Activated naive CD8-positive, alpha-beta T cell (primary cell): ENCODE data around the gene MED23.

Source experiments
- H3K27ac Mint-ChIP-seq: one replicate; pipeline ENCODE4 v1.8.0; 2021; ENCODE audit warnings: mixed read lengths
- H3K27me3 Mint-ChIP-seq: one replicate; pipeline ENCODE4 v1.8.0; 2021; ENCODE audit warnings: mixed read lengths
- H3K36me3 Mint-ChIP-seq: one replicate; pipeline ENCODE4 v1.8.0; 2021; ENCODE audit warnings: mixed read lengths
- H3K4me1 Mint-ChIP-seq: one replicate; pipeline ENCODE4 v1.8.0; 2021; ENCODE audit warnings: low read depth, mixed read lengths
- H3K4me3 Mint-ChIP-seq: one replicate; pipeline ENCODE4 v1.8.0; 2021; ENCODE audit warnings: mild to moderate bottlenecking, mixed read lengths
- H3K9me3 Mint-ChIP-seq: one replicate; pipeline ENCODE4 v1.8.0; 2021; ENCODE audit warnings: low read depth, mixed read lengths

Gene MED23

DNA sequence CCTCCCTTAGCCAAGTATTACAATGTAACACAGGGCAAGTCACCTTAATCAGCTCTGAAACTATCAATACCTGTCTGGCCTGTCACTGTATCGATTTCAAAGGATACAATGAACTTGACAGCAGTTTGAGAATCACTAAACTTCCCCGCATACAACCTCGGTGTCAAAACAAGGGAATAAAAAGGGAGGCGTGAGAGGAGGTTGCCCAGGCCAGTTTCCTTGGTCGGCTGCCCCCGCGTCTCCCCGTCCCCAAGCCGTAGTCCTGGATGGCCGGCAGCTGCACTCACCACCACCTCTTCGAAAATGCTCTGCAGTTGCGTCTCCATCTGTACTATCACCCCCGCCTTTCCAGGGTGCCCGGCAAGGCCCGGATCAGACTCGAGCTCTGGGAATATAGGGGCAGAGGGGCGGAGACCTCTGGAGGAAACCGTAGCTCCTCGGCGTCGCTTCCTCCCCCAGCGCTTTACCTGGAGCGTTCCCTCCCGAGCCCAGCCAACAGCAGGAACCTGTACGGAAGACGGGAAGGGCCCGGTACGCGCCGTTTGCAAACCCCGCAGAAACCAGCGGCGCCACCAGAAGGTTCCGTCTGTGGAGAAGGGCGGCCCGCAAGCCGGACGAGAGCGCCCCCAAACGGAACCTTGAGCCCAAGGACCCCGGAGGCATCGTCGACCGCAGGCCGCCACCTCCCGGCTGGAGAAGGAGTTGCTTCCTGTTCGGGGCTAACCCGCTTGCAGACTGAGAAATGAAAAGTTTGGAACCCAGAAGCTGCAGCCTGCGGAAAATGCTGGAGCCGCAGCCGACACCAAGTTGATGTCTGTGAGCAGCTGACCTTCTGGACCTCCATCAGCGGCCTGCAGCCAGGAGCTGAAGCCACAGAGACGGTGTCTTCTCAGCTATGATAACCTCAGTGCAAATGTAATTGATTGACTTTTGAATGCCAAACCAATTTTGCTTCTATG, at the start of gene MED23:
Gene MED23, minus strand, starts transcription at position 519 of the 959 bp plus-strand sequence. Its CDS starts 193 bp downstream, at position 326.
- no peaks in the 10 kb centered on the region for H3K27me3 Mint-ChIP-seq
- no peaks in the 10 kb centered on the region for H3K36me3 Mint-ChIP-seq
- peak within 1 kb of the TSS; percentile 98 for H3K4me3 Mint-ChIP-seq
- H3K4me1 Mint-ChIP-seq = peaks cover 37% of the 10 kb centered on the region
- no peaks in the 10 kb centered on the region for H3K9me3 Mint-ChIP-seq
- peak within 1 kb of the TSS; percentile 91 for H3K27ac Mint-ChIP-seq

GRCh38 chr6:131673184-131673583, 45.1 kb upstream of the MED23 start:
- H3K27ac Mint-ChIP-seq = no peak overlapping the region
- H3K27me3 Mint-ChIP-seq = no peaks in the 10 kb centered on the region
- no peak overlapping the region for H3K4me3 Mint-ChIP-seq
- H3K36me3 Mint-ChIP-seq = no peaks in the 10 kb centered on the region
- no peaks in the 10 kb centered on the region for H3K4me1 Mint-ChIP-seq
- no peaks in the 10 kb centered on the region for H3K9me3 Mint-ChIP-seq

- H3K36me3 Mint-ChIP-seq = no peaks in the 10 kb centered on the region
- no peaks in the 10 kb centered on the region for H3K27me3 Mint-ChIP-seq
- no peaks in the 10 kb centered on the region for H3K9me3 Mint-ChIP-seq
- no peak overlapping the region for H3K27ac Mint-ChIP-seq
- H3K4me3 Mint-ChIP-seq = no peak overlapping the region
- no peaks in the 10 kb centered on the region for H3K4me1 Mint-ChIP-seq
Observed at GRCh38 chr6:131669891-131670290, 41.8 kb upstream of the MED23 start.

DNA sequence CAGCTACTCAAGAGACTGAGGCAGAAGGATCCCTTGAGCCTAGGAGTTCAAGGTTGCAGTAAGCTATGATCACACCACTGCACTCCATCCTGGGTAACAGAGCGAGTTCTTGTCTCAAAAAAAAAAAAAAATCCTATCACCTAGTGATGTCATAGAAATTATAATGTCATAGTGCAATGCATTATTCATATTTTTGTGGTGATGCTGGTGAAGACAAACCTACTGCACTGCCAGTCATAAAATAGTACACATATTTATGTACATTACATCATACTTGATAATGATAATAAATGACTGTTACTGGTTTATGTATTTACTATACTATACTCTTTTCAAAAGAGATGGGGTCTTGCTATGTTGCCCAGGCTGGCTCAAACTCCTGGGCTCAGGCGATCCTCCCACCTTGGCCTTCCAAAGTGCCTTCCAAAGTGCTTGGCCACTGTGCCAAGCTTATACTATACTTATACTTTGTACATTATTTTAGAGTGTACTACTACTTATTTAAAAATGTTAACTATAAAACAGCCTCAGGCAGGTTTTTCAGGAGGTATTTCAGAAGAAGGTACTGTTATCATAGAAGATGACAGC, 35.6 kb upstream of the MED23 start:
- Mint-ChIP-seq H3K27ac (no peak overlapping the region), H3K36me3 (peaks cover 3% of the 10 kb centered on the region), H3K27me3 (no peaks in the 10 kb centered on the region), H3K4me3 (no peak overlapping the region), H3K9me3 (no peaks in the 10 kb centered on the region), H3K4me1 (no peaks in the 10 kb centered on the region)

GRCh38 chr6:131660195-131660594, 32.2 kb upstream of the MED23 start:
- Mint-ChIP-seq H3K9me3 (no peaks in the 10 kb centered on the region), H3K27me3 (no peaks in the 10 kb centered on the region), H3K4me1 (no peaks in the 10 kb centered on the region), H3K27ac (no peak overlapping the region), H3K4me3 (no peak overlapping the region), H3K36me3 (peaks cover 3% of the 10 kb centered on the region)

DNA sequence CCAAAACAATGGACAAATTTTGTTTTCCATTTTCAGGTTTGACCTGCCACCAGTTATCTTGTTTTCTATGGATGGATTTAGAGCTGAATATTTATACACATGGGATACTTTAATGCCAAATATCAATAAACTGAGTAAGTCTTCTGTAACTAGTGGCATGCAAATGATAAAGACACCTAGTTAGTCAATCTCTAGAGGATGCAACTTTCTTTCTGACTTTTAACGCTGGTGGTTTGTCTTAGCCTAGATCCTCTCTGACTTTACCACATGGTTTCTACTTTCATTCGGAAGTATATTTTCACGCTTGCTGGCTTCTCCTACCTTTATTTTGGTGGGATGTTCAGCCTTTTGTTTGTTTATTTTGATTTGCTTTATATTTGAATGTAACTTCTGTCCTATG, 30.2 kb upstream of the MED23 start:
- no peaks in the 10 kb centered on the region for H3K4me1 Mint-ChIP-seq
- no peak overlapping the region for H3K4me3 Mint-ChIP-seq
- H3K36me3 Mint-ChIP-seq = peaks cover 3% of the 10 kb centered on the region
- no peak overlapping the region for H3K27ac Mint-ChIP-seq
- H3K9me3 Mint-ChIP-seq = no peaks in the 10 kb centered on the region
- H3K27me3 Mint-ChIP-seq = no peaks in the 10 kb centered on the region

DNA sequence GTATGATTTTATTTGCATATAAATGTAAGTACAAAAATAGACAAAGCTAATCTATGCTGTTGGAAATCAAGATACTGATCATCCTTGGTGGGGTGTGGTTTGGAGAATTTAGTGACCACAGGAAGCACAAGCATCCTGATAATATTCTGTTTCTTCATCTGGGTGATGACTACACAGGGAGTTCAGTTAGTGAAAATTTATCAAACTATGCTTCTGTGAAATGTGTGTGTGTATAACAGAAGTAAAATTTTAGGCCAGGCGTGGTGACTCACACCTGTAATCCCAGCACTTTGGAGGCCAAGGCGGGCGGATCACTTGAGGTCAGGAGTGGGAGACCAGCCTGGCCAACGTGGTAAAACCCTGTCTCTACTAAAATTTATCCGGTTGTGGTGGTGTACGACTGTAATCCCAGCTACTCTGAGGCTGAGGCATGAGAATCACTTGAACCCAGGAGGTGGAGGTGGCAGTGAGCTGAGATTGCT, 29.6 kb upstream of the MED23 start:
- Mint-ChIP-seq H3K9me3 (no peaks in the 10 kb centered on the region), H3K36me3 (peaks cover 3% of the 10 kb centered on the region), H3K27me3 (no peaks in the 10 kb centered on the region), H3K27ac (no peak overlapping the region), H3K4me1 (no peaks in the 10 kb centered on the region), H3K4me3 (no peak overlapping the region)

GRCh38 chr6:131657222-131657621, 29.2 kb upstream of the MED23 start:
- no peaks in the 10 kb centered on the region for H3K9me3 Mint-ChIP-seq
- H3K27me3 Mint-ChIP-seq = no peaks in the 10 kb centered on the region
- H3K36me3 Mint-ChIP-seq = peaks cover 3% of the 10 kb centered on the region
- H3K4me3 Mint-ChIP-seq = no peak overlapping the region
- no peaks in the 10 kb centered on the region for H3K4me1 Mint-ChIP-seq
- H3K27ac Mint-ChIP-seq = no peak overlapping the region

- peaks cover under 1% of the 10 kb centered on the region for H3K36me3 Mint-ChIP-seq
Observed at GRCh38 chr6:131656667-131657066, 28.6 kb upstream of the MED23 start.

DNA sequence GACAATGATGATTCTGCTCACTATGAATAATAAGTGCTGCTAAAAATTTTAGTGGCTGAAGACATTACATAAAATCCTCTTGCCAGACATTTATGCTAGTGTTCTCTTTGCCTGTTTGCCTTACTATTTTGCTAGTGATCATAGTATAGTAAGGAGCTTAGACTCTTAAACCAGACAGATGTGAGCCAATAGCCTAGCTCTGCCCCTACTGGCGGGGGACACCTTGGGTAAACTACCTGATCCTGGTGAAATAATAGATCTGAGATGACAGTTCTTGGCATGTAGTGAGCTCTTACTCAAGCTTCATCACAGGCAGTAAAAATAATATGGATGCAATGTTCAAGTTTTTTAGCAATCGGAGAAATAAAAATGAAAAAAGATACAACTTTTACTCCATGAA, 27.9 kb upstream of the MED23 start:
- Mint-ChIP-seq H3K9me3 (no peaks in the 10 kb centered on the region), H3K27me3 (no peaks in the 10 kb centered on the region), H3K27ac (no peak overlapping the region), H3K4me1 (no peaks in the 10 kb centered on the region), H3K36me3 (no peaks in the 10 kb centered on the region), H3K4me3 (no peak overlapping the region)

More at GRCh38 chr6:131656667-131657066, 28.6 kb upstream of the MED23 start:
- no peaks in the 10 kb centered on the region for H3K4me1 Mint-ChIP-seq
- no peak overlapping the region for H3K4me3 Mint-ChIP-seq
- H3K27me3 Mint-ChIP-seq = no peaks in the 10 kb centered on the region
- no peak overlapping the region for H3K27ac Mint-ChIP-seq
- no peaks in the 10 kb centered on the region for H3K9me3 Mint-ChIP-seq

GRCh38 chr6:131655387-131655786, 27.3 kb upstream of the MED23 start:
- Mint-ChIP-seq H3K4me1 (no peaks in the 10 kb centered on the region), H3K27me3 (no peaks in the 10 kb centered on the region), H3K9me3 (no peaks in the 10 kb centered on the region), H3K27ac (no peak overlapping the region), H3K4me3 (no peak overlapping the region), H3K36me3 (no peaks in the 10 kb centered on the region)

DNA sequence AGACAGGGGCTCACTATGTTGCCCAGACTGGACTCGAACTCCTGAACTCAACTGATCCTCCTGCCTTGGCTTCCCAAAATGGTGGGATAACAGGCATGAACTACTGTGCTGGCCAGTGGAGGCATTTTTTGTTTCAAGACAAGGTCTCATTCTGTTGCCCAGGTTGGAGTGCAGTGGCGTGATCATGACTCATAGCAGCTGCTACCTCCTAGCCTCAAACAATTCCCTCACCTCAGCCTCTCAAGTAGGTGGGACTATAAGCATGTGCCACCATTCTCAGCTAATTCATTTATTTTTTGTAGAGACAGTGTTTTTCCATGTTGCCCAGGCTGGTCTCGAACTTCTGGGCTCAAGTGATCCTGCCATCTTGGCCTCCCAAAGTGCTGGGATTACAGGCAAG, 26.3 kb upstream of the MED23 start:
- H3K9me3 Mint-ChIP-seq = no peaks in the 10 kb centered on the region
- no peak overlapping the region for H3K27ac Mint-ChIP-seq
- H3K4me3 Mint-ChIP-seq = no peak overlapping the region
- H3K4me1 Mint-ChIP-seq = no peaks in the 10 kb centered on the region
- peaks cover under 1% of the 10 kb centered on the region for H3K36me3 Mint-ChIP-seq
- no peaks in the 10 kb centered on the region for H3K27me3 Mint-ChIP-seq

DNA sequence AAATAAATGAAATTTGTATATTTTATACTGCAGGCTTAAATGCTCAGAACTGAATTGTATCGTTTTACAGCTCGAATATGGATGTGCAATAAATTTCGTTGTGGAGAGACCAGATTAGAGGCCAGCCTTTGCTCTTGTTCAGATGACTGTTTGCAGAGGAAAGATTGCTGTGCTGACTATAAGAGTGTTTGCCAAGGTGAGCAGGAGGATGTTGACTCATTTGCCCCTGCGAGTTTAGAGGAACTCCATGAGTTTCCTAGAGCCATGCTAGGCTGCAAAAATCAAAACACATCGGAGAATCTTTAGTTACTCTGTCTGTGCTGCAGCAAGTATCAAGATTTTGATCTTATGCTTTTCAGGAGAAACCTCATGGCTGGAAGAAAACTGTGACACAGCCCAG, 24.4 kb upstream of the MED23 start:
- Mint-ChIP-seq H3K27me3 (peaks cover 4% of the 10 kb centered on the region), H3K9me3 (no peaks in the 10 kb centered on the region), H3K4me1 (no peaks in the 10 kb centered on the region), H3K4me3 (no peak overlapping the region), H3K27ac (no peak overlapping the region), H3K36me3 (peaks cover 2% of the 10 kb centered on the region)

- H3K4me1 Mint-ChIP-seq = no peaks in the 10 kb centered on the region
- H3K27me3 Mint-ChIP-seq = peaks cover 4% of the 10 kb centered on the region
- no peak overlapping the region for H3K27ac Mint-ChIP-seq
- H3K4me3 Mint-ChIP-seq = no peak overlapping the region
- H3K36me3 Mint-ChIP-seq = peaks cover 2% of the 10 kb centered on the region
- no peaks in the 10 kb centered on the region for H3K9me3 Mint-ChIP-seq
Observed at GRCh38 chr6:131651782-131652181, 23.7 kb upstream of the MED23 start.

- no peaks in the 10 kb centered on the region for H3K4me1 Mint-ChIP-seq
Observed at GRCh38 chr6:131646249-131646670, 18.2 kb upstream of the MED23 start.

More at GRCh38 chr6:131646249-131646670, 18.2 kb upstream of the MED23 start:
- Mint-ChIP-seq H3K4me3 (no peak overlapping the region), H3K36me3 (peaks cover 2% of the 10 kb centered on the region), H3K27ac (no peak overlapping the region), H3K27me3 (peaks cover 4% of the 10 kb centered on the region), H3K9me3 (no peaks in the 10 kb centered on the region)
